Lower leg skin (tissue), 4 donors: ENCODE measurements around the gene BLM. TPM values are rescaled to one million over a fixed set of nuclear protein-coding genes. Genes with fewer than 3 reads are reported as not detected.
A peak's percentile ranks its signal among the peaks of the same experiment; 100 is the strongest.

ENCODE experiments used
- DNase-seq, 2 donors: peaks; one replicate each; pipeline ENCODE4 v3.0.0-alpha.2; 2019; ENCODE audit warnings: low spot score in 2 of 2
- H3K4me3 ChIP-seq: fragments of 200-600 bp; sonication (generic); 2 replicates; pipeline ENCODE4 v1.5.1; 2017; ENCODE audit warnings: mild to moderate bottlenecking, low read depth; ENCODE audit not compliant: poor library complexity, severe bottlenecking
- POLR2A ChIP-seq, 2 donors: fragments of 450-650 bp; IDR thresholded peaks; one replicate each; pipeline ENCODE4 v1.6.1; 2016 to 2017; ENCODE audit warnings: antibody characterized with exemption in 2 of 2, mild to moderate bottlenecking in 1 of 2, moderate library complexity in 1 of 2
- WGBS, 2 donors: methylation state at CpG; one replicate each; pipeline ENCODE4 v1.1.5; 2018; 5-methylcytosine and 5-hydroxymethylcytosine counted together
- intact Hi-C: fragments of 100-400 bp; cut with DNase I; formaldehyde crosslinking; loops from one replicate; pipeline ENCODE4 v1.15.0; 2023; ENCODE audit warnings: low total_unique reads
- total RNA-seq, 4 donors: library from RNA; depleted of rRNA; stranded (reverse); fragments of >200 nt; gene quantifications; one replicate each; pipeline ENCODE4 v1.1.0, GENCODE V29; 2016
- TF ChIP-seq, protein P1 (sequence below), 3 donors: fragments of 450-650 bp; IDR thresholded peaks; one replicate each; pipeline ENCODE4 v1.5.1; 2016; ENCODE audit warnings: antibody characterized with exemption in 3 of 3, mild to moderate bottlenecking in 3 of 3, moderate library complexity in 2 of 3

Gene BLM
- total RNA-seq, 4 donors from 2014 or later, result 0.30 to 2.0 (median 0.45) TPM

DNA sequence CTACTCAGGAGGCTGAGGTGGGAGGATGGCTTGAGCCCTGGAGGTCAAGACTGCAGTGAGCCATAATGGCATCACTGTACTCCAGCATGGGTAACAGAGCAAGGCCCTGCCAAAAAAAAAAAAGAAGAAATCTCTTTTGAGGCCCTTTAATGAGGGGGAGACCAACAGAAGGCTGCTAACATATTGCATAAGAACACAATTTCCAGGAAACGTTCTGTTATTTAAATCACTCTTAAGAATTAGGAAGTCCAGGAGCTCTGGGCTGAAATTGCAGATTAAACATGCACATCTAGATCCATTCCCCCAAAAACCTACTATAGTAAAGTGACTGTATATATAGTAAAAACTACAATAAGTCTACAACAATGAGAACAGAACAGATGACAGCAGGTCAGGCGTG is 16.1 kb upstream of the BLM start:
- no peak overlapping the region for H3K4me3 ChIP-seq
- TF ChIP-seq, protein P1, sequence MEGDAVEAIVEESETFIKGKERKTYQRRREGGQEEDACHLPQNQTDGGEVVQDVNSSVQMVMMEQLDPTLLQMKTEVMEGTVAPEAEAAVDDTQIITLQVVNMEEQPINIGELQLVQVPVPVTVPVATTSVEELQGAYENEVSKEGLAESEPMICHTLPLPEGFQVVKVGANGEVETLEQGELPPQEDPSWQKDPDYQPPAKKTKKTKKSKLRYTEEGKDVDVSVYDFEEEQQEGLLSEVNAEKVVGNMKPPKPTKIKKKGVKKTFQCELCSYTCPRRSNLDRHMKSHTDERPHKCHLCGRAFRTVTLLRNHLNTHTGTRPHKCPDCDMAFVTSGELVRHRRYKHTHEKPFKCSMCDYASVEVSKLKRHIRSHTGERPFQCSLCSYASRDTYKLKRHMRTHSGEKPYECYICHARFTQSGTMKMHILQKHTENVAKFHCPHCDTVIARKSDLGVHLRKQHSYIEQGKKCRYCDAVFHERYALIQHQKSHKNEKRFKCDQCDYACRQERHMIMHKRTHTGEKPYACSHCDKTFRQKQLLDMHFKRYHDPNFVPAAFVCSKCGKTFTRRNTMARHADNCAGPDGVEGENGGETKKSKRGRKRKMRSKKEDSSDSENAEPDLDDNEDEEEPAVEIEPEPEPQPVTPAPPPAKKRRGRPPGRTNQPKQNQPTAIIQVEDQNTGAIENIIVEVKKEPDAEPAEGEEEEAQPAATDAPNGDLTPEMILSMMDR (IDR thresholded peaks at IDR 0.05), result no peak
- TF ChIP-seq POLR2A (IDR thresholded peaks at IDR 0.05), result no peak
- intact Hi-C loops, result no loop called here
- no peak for DNase-seq
- WGBS, 2 donors, result 51 to 60% methylated on average over 2 of the region's 2 CpGs

DNA sequence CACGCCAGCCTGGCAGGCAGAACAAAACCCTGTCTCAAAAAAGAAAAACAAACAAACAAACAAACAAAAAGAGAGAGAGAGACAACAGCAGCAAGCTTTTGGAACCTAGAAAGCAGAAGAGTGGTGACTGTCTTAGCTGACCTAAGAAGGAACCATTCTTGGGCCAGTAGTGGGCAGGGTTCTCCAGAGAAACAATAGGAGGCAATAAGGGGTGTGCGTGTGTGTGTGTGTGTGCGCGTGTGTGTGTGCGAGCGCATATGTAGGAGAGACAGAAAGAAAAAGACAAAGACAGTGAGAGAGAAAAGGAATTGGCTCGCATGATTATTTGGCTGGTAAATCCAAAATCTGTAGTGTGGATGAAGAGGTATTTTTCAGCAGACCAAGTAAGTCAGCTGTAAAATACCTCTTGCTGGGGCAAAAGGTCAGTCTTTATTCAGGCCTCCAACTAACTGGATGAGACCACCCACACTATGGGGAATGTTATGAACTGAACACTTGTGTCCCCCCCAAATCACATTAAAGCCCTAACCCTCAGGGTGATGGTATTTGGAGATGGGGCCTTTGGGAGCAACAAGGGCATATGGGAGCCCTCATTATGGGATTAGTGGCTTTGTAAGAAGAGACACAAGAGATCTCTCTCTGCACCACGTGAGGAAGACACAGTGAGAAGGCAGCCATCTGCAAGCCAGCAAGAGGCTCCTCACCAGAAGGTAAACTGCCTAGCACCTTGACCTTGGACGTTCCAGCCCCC is 15.1 kb upstream of the BLM start:
- intact Hi-C loops, result no loop called here
- TF ChIP-seq, protein P1 (IDR thresholded peaks at IDR 0.05), result no peak
- no peak for TF ChIP-seq POLR2A (IDR thresholded peaks at IDR 0.05)
- 80 to 85% methylated on average over 9 of the region's 9 CpGs for whole genome bisulfite sequencing, 2 donors
- DNase-seq, result peak in 1 of 2 donors; percentile 79
- H3K4me3 ChIP-seq, result no peak overlapping the region

DNA sequence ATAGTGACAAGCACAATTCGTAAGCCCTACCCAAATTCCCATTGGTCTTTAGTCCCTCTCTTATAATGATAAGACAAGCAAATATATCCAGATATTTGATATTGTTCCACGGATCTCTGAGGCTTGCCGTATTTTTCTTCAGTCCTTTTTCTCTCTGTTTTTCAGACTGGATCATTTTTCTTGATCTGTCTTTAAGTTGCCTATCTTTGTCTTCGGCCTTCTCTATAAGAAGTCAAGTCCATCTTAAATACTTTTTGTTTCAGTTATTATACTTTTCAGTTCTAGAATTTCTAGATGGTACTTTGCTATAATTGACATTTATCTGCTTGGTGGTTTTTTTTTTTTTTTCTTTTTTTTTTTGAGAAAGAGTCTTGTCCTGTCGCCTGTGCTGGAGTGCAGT is 13.7 kb upstream of the BLM start:
- 95 to 97% methylated on average over 5 of the region's 5 CpGs for WGBS, 2 donors
- intact Hi-C loops, result no loop called here
- no peak overlapping the region for H3K4me3 ChIP-seq
- TF ChIP-seq, protein P1 (IDR thresholded peaks at IDR 0.05), result no peak
- no peak for TF ChIP-seq POLR2A (IDR thresholded peaks at IDR 0.05)
- no peak for DNase-seq

DNA sequence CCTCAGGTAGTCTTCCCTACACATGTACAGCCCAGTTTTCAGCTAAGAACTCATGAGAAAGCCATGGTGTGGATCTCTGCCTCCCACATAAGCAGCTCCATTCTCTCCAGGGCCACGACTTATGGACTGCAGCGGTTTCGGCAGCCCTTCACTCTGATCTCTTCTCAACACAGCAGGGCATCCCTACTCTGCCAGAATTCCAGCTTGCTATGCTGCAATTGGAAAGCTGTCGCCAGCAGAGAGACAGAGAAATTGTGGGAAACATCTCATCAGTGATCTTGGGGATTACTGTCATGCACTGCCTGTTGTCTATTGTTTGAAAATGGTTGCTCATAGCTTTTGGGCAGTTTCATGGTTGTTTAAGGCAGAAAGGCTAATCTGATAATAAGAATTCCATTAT is 11.9 kb upstream of the BLM start:
- peak in 1 of 2 donors; percentile 39 for DNase-seq
- H3K4me3 ChIP-seq, result no peak overlapping the region
- TF ChIP-seq, protein P1 (IDR thresholded peaks at IDR 0.05), result no peak
- no peak for TF ChIP-seq POLR2A (IDR thresholded peaks at IDR 0.05)
- intact Hi-C loops, result no loop called here
- WGBS, 2 donors, result 91 to 92% methylated on average over 4 of the region's 4 CpGs

DNA sequence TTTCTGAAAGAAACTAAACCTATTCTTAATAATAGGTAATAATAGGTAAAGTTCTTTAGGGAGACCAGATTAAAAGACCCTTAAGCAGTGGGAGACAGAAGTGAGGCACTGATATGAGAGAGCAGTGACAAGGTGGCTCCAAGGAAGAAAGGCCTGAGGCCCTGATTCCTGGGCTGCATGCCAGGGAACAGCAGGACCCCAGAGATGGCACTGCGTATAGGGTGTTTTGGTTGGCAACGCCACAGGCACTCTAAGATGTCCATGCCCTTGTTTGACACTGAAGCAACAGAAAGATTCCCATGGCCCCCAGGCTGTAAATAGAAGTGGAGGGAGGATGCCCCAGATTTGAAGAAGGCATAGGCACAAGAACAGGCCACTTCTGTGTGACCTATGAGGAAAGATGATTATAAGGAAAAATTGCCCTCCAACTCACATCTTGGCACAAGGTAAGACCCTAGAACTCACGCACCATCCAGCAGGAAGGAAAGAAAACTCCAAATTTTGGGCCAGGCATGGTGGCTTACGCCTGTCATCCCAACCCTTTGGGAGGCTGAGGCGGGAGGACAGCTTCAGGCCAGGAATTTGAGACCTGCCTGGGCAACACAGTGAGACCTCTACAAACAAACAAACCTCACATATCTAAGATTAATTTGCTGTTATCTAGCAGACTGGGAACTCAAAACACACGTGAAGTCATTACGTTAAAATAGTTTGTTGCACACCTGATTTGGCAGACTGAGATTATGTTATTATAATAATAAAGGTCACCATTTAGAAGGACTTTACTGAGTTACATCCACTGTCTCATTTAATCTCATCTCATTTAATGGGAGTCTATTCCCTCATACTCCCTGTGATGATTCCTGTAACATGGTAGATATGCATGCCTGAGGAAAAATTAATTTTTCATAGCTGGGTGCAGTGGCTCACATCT is 10.5 kb upstream of the BLM start:
- intact Hi-C loops, result no loop called here
- TF ChIP-seq, protein P1 (IDR thresholded peaks at IDR 0.05), result no peak
- TF ChIP-seq POLR2A (IDR thresholded peaks at IDR 0.05), result no peak
- no peak for DNase-seq
- H3K4me3 ChIP-seq, result no peak overlapping the region
- WGBS, 2 donors, result 82 to 89% methylated on average over 7 of the region's 7 CpGs
